ENCODE data around the gene CAMKV.

- no peak for TF ChIP-seq CTCF (IDR thresholded peaks at IDR 0.05)
- TF ChIP-seq POLR2A (IDR thresholded peaks at IDR 0.05), result no peak
These were observed 24.0 kb downstream of the CAMKV start for GRCh38 chr3:49845694-49846093.
